ENCODE data around the gene NTSR2. TPM values are rescaled to one million over a fixed set of nuclear protein-coding genes. Genes with fewer than 3 reads are reported as not detected.

The NTSR2 gene
- polyA plus RNA-seq, 1 experiment: not detected

GRCh38 chr2:11674983-11675382 lies 5.0 kb upstream of the NTSR2 start:
- ChIA-PET CTCF (interaction anchor here (1.8 kb wide), 1 partner anchor 13 kb away, joined by 5 read pairs; no protein-coding TSS in a partner anchor), POLR2A (interaction anchor here (0.6 kb wide), 1 partner anchor 21 kb away, joined by 3 read pairs; no protein-coding TSS in a partner anchor)
- Histone ChIP-seq H3K9me3 (ENCODE audit: control insufficient read depth, insufficient read depth, low read length) (peaks cover 2% of the 10 kb centered on the region), H3K27ac (ENCODE audit: low read depth, low read length) (no peak overlapping the region), H3K27me3 (ENCODE audit: control insufficient read depth, insufficient read depth, low read length) (peaks cover 31% of the 10 kb centered on the region), H3K4me3 (ENCODE audit: low read depth, low read length) (no peak overlapping the region)
- no peak for TF ChIP-seq CTCF (IDR thresholded peaks at IDR 0.05; ENCODE audit: low read depth, low read length)
- no peak for DNase-seq (ENCODE audit: low read depth, low spot score)

DNA sequence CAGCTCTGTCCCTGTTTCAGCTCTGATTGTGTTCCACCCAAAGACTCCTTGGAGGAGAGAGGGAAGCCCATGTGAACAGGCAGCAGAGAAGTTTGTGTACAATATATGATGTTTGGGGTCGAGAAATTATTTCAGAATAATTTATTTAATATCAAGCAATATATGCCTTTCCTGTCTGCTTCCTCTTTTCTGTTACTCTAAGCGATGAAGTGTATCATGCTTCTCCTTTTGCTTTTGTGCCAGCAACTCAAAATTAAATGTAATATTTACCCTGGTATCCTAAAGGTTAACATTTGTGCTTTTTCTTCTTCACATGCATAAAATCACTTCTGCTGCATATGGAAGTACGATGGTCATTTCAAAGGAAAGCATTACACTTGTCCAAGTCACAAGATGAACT lies 2.4 kb upstream of the NTSR2 start:
- POLR2A ChIA-PET: no interaction called here
- CTCF ChIA-PET: interaction anchor here (0.6 to 1.5 kb wide), 2 partner anchors 21 to 561 kb away, joined by 4 to 5 read pairs; no protein-coding TSS in a partner anchor
- H3K27me3 ChIP-seq (ENCODE audit: control insufficient read depth, insufficient read depth, low read length): peaks cover 26% of the 10 kb centered on the region

DNA sequence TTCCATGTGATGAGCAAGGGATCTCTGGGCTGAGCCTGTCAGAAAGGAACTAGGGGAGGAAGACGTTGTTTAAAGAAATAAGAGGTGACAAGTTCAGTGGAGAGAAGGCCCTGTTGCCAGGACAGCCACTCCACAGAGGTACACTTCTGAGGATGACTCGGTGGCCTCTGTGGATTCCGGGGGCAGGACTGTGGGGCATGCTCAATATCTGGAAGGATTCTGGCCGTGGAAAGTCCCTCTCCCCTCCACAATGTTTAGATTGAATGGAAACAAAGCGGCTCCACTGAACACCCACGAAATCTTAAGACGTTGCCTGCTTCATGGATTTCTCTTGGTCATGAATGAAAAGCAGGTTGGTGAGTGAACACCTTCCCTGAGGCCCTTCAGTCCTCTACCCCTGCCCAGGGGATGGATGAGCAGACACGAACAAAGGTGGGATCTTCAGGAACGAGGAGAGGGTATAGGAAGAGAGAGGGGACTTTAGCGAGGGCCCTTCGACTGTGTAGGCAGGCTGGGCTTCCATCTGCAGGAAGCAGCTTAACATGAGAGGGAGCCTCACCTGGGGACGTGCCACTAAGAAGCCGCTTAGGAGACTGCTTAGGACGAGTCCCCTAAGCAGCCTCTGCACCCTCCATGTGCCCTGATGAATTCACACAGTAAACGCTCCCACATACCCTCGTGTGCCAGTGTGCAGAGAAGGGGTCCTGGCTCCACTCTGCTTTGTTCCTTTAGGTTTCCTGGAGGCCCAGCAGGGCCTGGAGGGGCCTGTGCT lies 1.9 kb downstream of the NTSR2 start:
- Histone ChIP-seq H3K4me3 (ENCODE audit: low read depth, low read length) (no peak overlapping the region), H3K9me3 (ENCODE audit: control insufficient read depth, insufficient read depth, low read length) (no peaks in the 10 kb centered on the region; the same call in 1 of the 2 replicates), H3K27me3 (ENCODE audit: control insufficient read depth, insufficient read depth, low read length) (peaks cover 19% of the 10 kb centered on the region), H3K27ac (ENCODE audit: low read depth, low read length) (no peak overlapping the region)
- DNase-seq (ENCODE audit: low read depth, low spot score): no peak
- POLR2A ChIA-PET: no interaction called here
- CTCF ChIA-PET: no interaction called here
- no peak for TF ChIP-seq CTCF (IDR thresholded peaks at IDR 0.05; ENCODE audit: low read depth, low read length)

More for the DNA sequence above, 2.4 kb upstream of the NTSR2 start:
- no peak for DNase-seq (ENCODE audit: low read depth, low spot score)
- Histone ChIP-seq H3K9me3 (ENCODE audit: control insufficient read depth, insufficient read depth, low read length) (peaks cover 2% of the 10 kb centered on the region), H3K4me3 (ENCODE audit: low read depth, low read length) (no peak overlapping the region), H3K27ac (ENCODE audit: low read depth, low read length) (no peak overlapping the region)
- TF ChIP-seq CTCF (IDR thresholded peaks at IDR 0.05; ENCODE audit: low read depth, low read length): no peak

DNA sequence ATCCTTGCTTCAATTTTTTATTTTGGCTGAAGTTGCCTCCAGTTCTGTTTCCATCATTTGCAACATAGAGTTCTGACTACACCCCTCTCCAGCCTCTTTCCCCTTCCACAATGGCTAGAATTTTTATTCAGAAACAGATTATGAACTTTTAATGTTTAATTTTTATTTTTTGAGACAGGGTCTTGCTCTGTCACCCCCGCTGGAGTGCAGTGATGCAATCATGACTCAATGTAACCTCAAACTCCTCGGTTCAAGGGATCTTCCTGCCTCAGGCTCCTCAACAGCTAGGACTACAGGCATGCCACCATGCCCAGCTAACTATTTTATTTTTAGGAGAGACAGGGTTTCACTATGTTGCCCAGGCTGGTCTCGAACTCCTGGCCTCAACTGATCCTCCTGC lies 2.8 kb downstream of the NTSR2 start:
- peaks cover 19% of the 10 kb centered on the region for H3K27me3 ChIP-seq (ENCODE audit: control insufficient read depth, insufficient read depth, low read length)
- ChIA-PET POLR2A (no interaction called here), CTCF (no interaction called here)
- no peak overlapping the region for H3K4me3 ChIP-seq (ENCODE audit: low read depth, low read length)
- H3K27ac ChIP-seq (ENCODE audit: low read depth, low read length): no peak overlapping the region
- DNase-seq (ENCODE audit: low read depth, low spot score): no peak
- no peak for TF ChIP-seq CTCF (IDR thresholded peaks at IDR 0.05; ENCODE audit: low read depth, low read length)
- H3K9me3 ChIP-seq (ENCODE audit: control insufficient read depth, insufficient read depth, low read length): peaks cover 6% of the 10 kb centered on the region; the same call in 1 of the 2 replicates

Data from AG04450 (cell line).